Hindlimb muscle (tissue), 1 donor: ENCODE data around the gene SLC4A1. TPM values are rescaled to one million over a fixed set of nuclear protein-coding genes. Genes with fewer than 3 reads are reported as not detected.
"Not testable (repeated sequence)": the region's sequence is repeated elsewhere in the genome, so short reads cannot be mapped to it uniquely, and the experiment has no call there.

Source experiments
- DNase-seq: peaks from one replicate; pipeline ENCODE4 v3.0.0-alpha.2; 2013
- polyA plus RNA-seq: library from polyadenylated mRNA; unstranded; fragments of 120-200 nt; gene quantifications from one replicate; pipeline ENCODE4 v1.2.1, GENCODE V29; 2013; ENCODE audit not compliant: insufficient read length

The SLC4A1 gene
- polyA plus RNA-seq, 1 donor, result 9.0 TPM

- no peak for DNase-seq
Observed at GRCh38 chr17:44255915-44256314, 12.0 kb downstream of the SLC4A1 start.

- no peak for DNase-seq
Observed at GRCh38 chr17:44254361-44255095, 13.4 kb downstream of the SLC4A1 start.

GRCh38 chr17:44253006-44253405 lies 14.9 kb downstream of the SLC4A1 start:
- no peak for DNase-seq

GRCh38 chr17:44251062-44251461 lies 16.9 kb downstream of the SLC4A1 start:
- DNase-seq, result no peak

GRCh38 chr17:44249501-44250246 lies 18.3 kb downstream of the SLC4A1 start:
- DNase-seq, result no peak

- no peak for DNase-seq
Observed at GRCh38 chr17:44247876-44248736, 19.8 kb downstream of the SLC4A1 start.

GRCh38 chr17:44247440-44247841 lies 20.5 kb downstream of the SLC4A1 start:
- no peak for DNase-seq

- no peak for DNase-seq
Observed at GRCh38 chr17:44241106-44241624, 26.8 kb downstream of the SLC4A1 start.

- not testable (repeated sequence) for DNase-seq
Observed at GRCh38 chr17:44237886-44238285, 30.0 kb downstream of the SLC4A1 start.

- no peak for DNase-seq
Observed at GRCh38 chr17:44236444-44236991, 31.4 kb downstream of the SLC4A1 start.

- no peak for DNase-seq
Observed at GRCh38 chr17:44235583-44235936, 32.4 kb downstream of the SLC4A1 start.

GRCh38 chr17:44233582-44233981 lies 34.4 kb downstream of the SLC4A1 start:
- no peak for DNase-seq

- no peak for DNase-seq
Observed at GRCh38 chr17:44232061-44232460, 35.9 kb downstream of the SLC4A1 start.

GRCh38 chr17:44230140-44230539 lies 37.8 kb downstream of the SLC4A1 start:
- no peak for DNase-seq

GRCh38 chr17:44229090-44229489 lies 38.8 kb downstream of the SLC4A1 start:
- DNase-seq, result no peak

GRCh38 chr17:44223541-44224071 lies 44.3 kb downstream of the SLC4A1 start:
- no peak for DNase-seq

GRCh38 chr17:44222112-44222869 lies 45.6 kb downstream of the SLC4A1 start:
- DNase-seq, result peak; percentile 61

- DNase-seq, result no peak
Observed at GRCh38 chr17:44221862-44222111, 46.1 kb downstream of the SLC4A1 start.

GRCh38 chr17:44221084-44221861 lies 46.7 kb downstream of the SLC4A1 start:
- peak; percentile 80 for DNase-seq

- DNase-seq, result peak; percentile 70
Observed at GRCh38 chr17:44220213-44221083, 47.5 kb downstream of the SLC4A1 start.
